CD4-positive, alpha-beta T cell treated with Interleukin-4 for 4 hours (primary cell): ENCODE data around the gene OBSCN.
"Not testable (repeated sequence)": the region's sequence is repeated elsewhere in the genome, so short reads cannot be mapped to it uniquely, and the experiment has no call there.

Experiments
- DNase-seq: peaks from one replicate; pipeline ENCODE4 v3.0.0-alpha.2; 2020

The OBSCN gene

GRCh38 chr1:228226956-228227791 lies 19.3 kb downstream of the OBSCN start:
- no peak for DNase-seq

DNA sequence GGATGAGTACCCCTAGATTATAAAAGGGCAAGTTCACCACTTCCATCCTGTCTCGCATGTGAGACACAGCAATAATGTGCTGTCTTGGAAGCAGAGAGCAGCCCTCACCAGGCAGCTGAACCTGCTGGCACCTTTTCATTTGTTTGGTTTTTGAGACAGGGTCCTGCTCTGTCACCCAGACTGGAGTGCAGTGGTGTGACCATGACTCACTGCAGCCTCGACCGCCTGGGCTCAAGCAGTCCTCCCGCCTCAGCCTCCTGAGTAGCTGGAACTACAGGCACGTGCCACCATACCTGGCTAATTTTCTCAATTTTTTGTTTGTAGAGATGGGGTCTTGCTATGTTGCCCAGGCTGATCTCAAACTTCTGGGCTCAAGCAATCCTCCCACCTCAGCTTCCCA lies 20.3 kb downstream of the OBSCN start:
- not testable (repeated sequence) for DNase-seq

GRCh38 chr1:228228601-228229074 lies 20.8 kb downstream of the OBSCN start:
- DNase-seq: no peak

DNA sequence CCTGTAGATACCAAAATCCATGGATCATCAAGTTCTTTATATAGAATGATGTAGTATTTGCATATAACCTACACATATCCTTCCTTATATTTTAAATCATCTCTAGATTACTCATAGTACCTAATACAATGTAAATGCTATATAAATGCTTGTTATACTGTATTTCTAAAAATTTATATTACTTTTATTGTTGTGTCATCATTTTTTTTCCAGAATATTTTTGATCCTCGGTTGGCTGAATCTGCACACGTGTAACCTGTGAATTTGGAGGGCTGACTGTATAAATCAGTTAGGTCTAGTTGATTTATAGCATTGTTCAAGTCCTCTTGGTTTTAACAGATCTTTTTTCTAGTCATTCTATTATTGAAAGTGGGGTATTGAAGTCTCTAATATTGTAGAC lies 23.3 kb downstream of the OBSCN start:
- no peak for DNase-seq

DNA sequence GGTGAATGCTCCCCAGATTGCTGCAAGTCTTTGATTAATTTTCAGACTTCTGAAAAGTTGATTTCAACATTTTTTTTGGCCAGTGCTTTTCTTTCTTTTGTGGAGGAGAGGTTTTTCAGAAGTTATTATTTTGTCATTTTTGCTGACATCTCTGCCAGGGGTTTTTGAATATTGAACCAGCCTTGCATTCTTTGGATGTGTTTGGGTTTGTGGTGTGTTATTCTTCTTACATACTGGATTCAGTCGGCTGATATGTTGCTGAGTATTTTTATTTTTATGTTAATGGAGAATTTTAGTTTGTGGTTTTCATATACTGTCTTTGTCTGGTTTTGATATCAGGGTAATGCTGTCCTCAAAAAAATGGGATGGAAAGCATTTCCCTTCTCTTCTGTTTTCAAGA lies 25.3 kb downstream of the OBSCN start:
- DNase-seq: no peak

GRCh38 chr1:228234921-228235320 lies 27.1 kb downstream of the OBSCN start:
- DNase-seq: no peak

DNA sequence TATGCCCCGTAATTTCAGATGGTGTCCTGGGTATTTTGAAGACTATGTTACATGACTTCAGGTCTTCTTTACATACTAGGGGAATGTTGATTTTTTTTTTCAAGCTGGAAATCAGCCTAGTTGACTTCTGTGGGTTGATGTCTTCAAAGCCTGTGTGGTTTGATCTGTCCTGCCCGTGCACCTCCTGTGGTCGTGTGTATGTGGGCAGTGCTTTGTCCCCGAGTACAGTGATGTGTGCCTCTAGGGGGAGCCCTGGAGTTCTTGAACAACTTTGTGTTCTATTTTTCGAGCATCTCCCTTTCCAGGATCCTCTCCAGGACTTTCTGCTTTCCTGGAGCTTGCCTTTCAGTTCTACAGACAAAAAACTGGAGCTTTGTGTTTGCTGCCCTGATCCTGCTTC lies 28.9 kb downstream of the OBSCN start:
- DNase-seq: peak; percentile 33

- DNase-seq: no peak
Observed at GRCh38 chr1:228238007-228238406, 30.2 kb downstream of the OBSCN start.

GRCh38 chr1:228238461-228238860 lies 30.6 kb downstream of the OBSCN start:
- DNase-seq: no peak

GRCh38 chr1:228240411-228241240 lies 32.8 kb downstream of the OBSCN start:
- DNase-seq: no peak

GRCh38 chr1:228241259-228241658 lies 33.4 kb downstream of the OBSCN start:
- DNase-seq: no peak

DNA sequence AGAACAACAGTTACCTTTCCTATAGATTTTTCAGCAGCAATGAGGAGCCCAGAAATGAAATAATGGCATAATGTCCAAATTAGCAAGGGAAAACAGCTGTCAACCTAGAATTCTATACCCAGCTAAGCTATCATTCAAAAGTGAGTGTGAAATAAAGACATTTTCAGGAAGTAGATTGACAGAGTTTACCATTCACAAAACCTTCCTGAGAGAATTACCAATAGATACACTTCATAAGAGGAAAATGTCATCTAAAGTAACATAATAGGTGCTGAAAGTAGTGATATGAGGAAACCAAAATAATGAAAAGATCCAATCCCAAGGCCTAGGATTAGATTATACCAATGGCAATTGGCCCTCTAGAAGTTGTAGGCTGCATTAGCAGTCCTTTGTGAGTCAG lies 34.6 kb downstream of the OBSCN start:
- no peak for DNase-seq

DNA sequence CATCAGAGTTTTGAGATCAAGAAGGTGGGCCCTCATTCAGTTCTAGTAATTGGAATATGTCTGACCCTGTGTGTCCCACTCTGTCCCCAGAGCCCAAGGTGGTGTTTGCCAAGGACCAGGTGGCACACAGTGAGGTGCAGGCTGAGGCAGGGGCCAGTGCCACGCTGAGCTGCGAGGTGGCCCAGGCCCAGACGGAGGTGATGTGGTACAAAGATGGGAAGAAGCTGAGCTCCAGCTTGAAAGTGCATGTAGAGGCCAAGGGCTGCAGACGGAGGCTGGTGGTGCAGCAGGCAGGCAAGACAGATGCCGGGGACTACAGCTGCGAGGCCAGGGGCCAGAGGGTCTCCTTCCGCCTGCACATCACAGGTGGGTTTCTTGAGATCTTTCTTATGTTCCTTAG lies 35.2 kb downstream of the OBSCN start:
- no peak for DNase-seq

GRCh38 chr1:228243989-228244388 lies 36.1 kb downstream of the OBSCN start:
- DNase-seq: not testable (repeated sequence)

DNA sequence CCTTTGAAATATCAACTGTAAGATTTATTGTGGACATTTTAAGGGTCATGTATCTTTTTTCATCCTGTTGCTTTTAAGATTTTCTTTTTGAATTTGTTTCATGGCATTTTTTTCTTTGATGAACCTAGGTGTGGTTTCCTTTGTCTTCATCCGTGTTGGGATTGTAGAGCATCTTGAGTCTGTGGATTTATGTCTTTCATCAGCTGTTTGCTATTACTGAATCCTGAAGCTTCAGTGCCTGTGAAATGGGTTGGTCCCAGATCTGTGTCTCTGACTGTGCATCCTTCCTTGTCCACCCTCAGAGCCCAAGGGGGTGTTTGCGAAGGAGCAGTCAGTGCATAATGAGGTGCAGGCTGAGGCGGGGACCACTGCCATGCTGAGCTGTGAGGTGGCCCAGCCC lies 37.3 kb downstream of the OBSCN start:
- DNase-seq: no peak

DNA sequence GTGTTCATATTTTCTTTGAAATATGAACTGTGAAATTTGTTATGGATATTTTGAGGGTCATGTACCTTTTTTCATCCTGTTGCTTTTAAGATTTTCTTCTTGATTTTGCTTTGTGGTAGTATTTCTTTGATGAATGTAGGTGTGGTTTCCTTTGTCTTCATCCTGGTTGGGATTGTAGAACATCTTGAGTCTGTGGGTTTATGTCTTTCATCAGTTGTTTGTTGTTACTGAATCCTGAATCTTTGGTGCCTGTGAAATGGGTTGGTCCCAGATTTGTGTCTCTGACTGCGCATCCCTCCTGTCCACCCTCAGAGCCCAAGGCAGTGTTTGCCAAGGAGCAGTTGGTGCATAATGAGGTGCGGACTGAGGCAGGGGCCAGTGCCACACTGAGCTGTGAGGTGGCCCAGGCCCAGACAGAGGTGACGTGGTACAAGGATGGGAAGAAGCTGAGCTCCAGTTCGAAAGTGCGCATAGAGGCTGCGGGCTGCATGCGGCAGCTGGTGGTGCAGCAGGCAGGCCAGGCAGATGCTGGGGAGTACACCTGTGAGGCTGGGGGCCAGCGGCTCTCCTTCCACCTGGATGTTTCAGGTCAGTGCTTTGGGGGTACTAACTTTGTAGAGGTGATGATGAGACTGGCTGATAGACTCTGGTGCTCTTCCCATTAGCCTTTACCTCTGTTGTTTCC lies 38.5 kb downstream of the OBSCN start:
- no peak for DNase-seq

- DNase-seq: no peak
Observed at GRCh38 chr1:228249513-228250305, 41.9 kb downstream of the OBSCN start.

DNA sequence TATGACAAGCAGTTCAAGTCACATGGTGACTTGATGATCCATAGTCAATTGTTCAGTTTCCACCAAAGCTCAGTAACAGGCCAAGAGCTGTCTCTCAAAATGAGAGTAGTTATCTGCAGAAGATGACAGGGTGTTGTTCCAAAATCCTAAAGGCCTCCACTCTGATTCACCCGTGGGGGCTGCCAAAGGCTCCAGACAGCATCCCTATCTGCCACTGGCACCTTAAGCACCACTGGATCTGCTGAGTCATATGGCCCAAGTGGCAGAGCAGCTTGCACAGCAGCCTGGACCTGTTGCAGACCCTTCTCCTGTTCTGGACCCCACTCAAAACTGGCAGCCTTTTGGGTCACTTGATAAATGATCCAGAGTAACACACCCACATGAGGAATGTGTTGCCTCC lies 44.6 kb downstream of the OBSCN start:
- DNase-seq: not testable (repeated sequence)

- no peak for DNase-seq
Observed at GRCh38 chr1:228256626-228257375, 49.0 kb downstream of the OBSCN start.

DNA sequence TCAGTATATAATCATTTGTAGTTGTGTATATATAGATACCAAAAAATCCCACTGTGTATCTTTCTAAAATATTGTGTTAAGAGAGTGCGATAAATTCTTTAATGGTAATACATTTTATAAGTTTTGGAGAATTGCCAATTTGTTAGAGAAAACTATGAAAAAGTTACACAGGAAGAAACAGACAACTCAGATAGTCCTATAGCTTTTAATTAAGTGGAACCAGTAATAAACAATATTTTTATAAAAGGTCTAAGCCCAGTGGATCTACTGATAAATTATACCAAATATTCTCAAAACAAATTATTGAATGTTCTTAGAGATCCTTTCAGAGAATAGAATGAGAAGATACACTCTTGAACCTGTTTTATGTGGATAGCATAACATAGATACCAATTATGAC lies 50.6 kb downstream of the OBSCN start:
- DNase-seq: no peak

DNA sequence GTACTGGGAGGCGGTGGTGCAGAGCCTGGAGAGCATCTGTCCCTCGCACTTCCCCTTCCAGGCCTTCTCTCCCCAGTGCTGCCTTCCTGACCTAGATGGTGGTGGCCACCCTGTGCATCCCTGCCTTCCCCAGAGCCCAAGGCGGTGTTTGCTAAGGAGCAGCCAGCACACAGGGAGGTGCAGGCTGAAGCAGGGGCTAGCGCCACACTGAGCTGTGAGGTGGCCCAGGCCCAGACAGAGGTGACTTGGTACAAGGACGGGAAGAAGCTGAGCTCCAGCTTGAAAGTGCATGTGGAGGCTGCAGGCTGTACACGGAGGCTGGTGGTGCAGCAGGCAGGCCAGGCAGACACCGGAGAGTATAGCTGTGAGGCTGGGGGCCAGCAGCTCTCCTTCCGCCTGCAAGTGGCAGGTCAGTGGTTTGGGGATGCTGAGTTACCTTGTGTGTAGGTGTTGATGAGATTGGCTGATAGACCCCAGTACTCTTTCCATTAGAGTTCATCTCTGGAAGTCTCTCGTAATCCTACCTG lies 51.6 kb downstream of the OBSCN start:
- no peak for DNase-seq

GRCh38 chr1:228259951-228260350 lies 52.1 kb downstream of the OBSCN start:
- DNase-seq: no peak
